HG03066 (cell line): Measurements from ENCODE around the gene DNLZ.

Source experiments
- ATAC-seq: cut with Tn5 transposase; IDR thresholded peaks from one replicate; pipeline ENCODE4 v1.9.1; 2021; ENCODE audit warnings: low read depth; ENCODE audit not compliant: unreplicated experiment

DNLZ gene

GRCh38 chr9:136378170-136379002 lies 14.8 kb upstream of the DNLZ start:
- ATAC-seq = no peak

- no peak for ATAC-seq
These were observed 14.0 kb upstream of the DNLZ start for GRCh38 chr9:136377341-136378169.

GRCh38 chr9:136376457-136376856 lies 12.9 kb upstream of the DNLZ start:
- ATAC-seq = no peak

GRCh38 chr9:136375096-136375495 lies 11.6 kb upstream of the DNLZ start:
- no peak for ATAC-seq

- no peak for ATAC-seq
These were observed 10.6 kb upstream of the DNLZ start for GRCh38 chr9:136374183-136374575.

- ATAC-seq = no peak
These were observed 10.0 kb upstream of the DNLZ start, which contains the start of gene CARD9 for GRCh38 chr9:136373300-136374182. TSS of gene CARD9 (minus strand) at chr9:136373669. CDS start at chr9:136372078, 1,591 bp downstream.

- no peak for ATAC-seq
These were observed 9.2 kb upstream of the DNLZ start for GRCh38 chr9:136372561-136373299.

GRCh38 chr9:136372006-136372405 lies 8.5 kb upstream of the DNLZ start:
- no peak for ATAC-seq

GRCh38 chr9:136371533-136371880 lies 8.0 kb upstream of the DNLZ start:
- no peak for ATAC-seq

GRCh38 chr9:136370687-136371532 lies 7.4 kb upstream of the DNLZ start:
- ATAC-seq = no peak

- no peak for ATAC-seq
These were observed 6.5 kb upstream of the DNLZ start for GRCh38 chr9:136370037-136370436.

GRCh38 chr9:136368190-136368589 lies 4.6 kb upstream of the DNLZ start:
- no peak for ATAC-seq

- no peak for ATAC-seq
These were observed 4.0 kb upstream of the DNLZ start for GRCh38 chr9:136367296-136368145.

GRCh38 chr9:136366826-136367225 lies 3.3 kb upstream of the DNLZ start:
- ATAC-seq = no peak

GRCh38 chr9:136365775-136366222 lies 2.3 kb upstream of the DNLZ start:
- ATAC-seq = no peak

- ATAC-seq = no peak
These were observed 1.6 kb upstream of the DNLZ start for GRCh38 chr9:136364942-136365774.
